ENCODE data around the gene RNF222. TPM values are rescaled to one million over a fixed set of nuclear protein-coding genes. Genes with fewer than 3 reads are reported as not detected.
"Not testable (repeated sequence)": the region's sequence is repeated elsewhere in the genome, so short reads cannot be mapped to it uniquely, and the experiment has no call there.

Gene RNF222
- total RNA-seq, 4 donors from 2014 or later, result not detected

DNA sequence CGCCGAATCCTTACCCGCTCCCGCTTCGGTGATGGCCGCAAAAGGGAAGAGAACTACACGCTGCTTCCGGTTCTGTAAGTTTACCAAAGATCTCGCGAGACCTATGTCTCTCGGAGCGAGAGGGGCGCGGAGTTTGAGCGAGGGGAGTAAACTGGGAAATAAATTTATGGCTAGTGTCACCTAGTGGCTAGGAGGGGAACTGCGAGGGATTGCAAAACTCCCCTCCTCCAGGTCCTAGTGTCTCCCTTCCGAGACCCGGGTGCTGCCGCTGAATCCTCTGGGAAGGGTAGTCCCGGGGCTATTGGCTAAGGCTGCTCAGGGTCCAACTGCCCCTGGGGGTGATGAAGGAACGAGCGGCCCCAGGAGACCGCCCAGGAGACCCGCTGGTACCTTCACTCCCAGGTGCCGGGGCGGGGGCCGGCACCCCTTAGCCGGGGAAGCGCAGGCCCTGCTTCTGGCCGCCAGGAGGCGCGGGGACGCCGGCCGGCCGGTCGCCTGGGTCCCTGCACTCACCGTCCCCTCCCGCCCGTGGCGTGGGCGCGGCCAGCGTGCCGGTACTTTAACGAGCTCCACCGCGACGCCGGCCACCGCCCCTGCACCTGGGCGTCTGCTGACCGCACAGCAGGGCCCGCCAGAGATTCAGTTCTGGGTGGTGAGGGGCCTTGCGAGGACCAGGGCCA is 14.3 kb downstream of the RNF222 start, which contains the start of gene RPL26:
TSS of gene RPL26 (minus strand) at position 51 of the 680 bp plus-strand sequence. CDS start 883 bp downstream, outside the sequence.
- peaks cover 21 to 28% of the 10 kb centered on the region in 2 donors for H3K36me3 ChIP-seq
- H3K4me3 ChIP-seq (replicated peaks in 1 of 3), result peak within 1 kb of the TSS; percentile 24 to 88 (median 60)
- 0 to 1% methylated on average over 20 of the region's 55 CpGs for WGBS, 2 donors
- intact Hi-C loops (cut with DNase I), result no loop called here
- H3K27ac ChIP-seq, result peak within 1 kb of the TSS; percentile 65 to 87 (median 78)
- H3K4me1 ChIP-seq, result peaks cover 20 to 25% of the 10 kb centered on the region in 2 donors
- TF ChIP-seq POLR2A (IDR thresholded peaks at IDR 0.05), result peak in 1 of 2 donors; percentile 74
- TF ChIP-seq, protein P1, sequence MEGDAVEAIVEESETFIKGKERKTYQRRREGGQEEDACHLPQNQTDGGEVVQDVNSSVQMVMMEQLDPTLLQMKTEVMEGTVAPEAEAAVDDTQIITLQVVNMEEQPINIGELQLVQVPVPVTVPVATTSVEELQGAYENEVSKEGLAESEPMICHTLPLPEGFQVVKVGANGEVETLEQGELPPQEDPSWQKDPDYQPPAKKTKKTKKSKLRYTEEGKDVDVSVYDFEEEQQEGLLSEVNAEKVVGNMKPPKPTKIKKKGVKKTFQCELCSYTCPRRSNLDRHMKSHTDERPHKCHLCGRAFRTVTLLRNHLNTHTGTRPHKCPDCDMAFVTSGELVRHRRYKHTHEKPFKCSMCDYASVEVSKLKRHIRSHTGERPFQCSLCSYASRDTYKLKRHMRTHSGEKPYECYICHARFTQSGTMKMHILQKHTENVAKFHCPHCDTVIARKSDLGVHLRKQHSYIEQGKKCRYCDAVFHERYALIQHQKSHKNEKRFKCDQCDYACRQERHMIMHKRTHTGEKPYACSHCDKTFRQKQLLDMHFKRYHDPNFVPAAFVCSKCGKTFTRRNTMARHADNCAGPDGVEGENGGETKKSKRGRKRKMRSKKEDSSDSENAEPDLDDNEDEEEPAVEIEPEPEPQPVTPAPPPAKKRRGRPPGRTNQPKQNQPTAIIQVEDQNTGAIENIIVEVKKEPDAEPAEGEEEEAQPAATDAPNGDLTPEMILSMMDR (IDR thresholded peaks at IDR 0.05), result peak; percentile 94 to 100 (median 98)
- DNase-seq, result peak; percentile 97 to 98
- no peaks in the 10 kb centered on the region for H3K9me3 ChIP-seq
- H3K27me3 ChIP-seq, result no peaks in the 10 kb centered on the region

GRCh38 chr17:8382880-8383142 is 14.8 kb downstream of the RNF222 start:
- H3K27ac ChIP-seq, result peak overlapping the region in 2 of 3 donors; percentile 63 to 87
- no peaks in the 10 kb centered on the region for H3K27me3 ChIP-seq
- no peaks in the 10 kb centered on the region for H3K9me3 ChIP-seq
- intact Hi-C loops (cut with DNase I), result no loop called here
- DNase-seq, result no peak
- WGBS, 2 donors, result 0 to 3% methylated on average over 15 of the region's 15 CpGs
- peaks cover 20 to 25% of the 10 kb centered on the region in 2 donors for H3K4me1 ChIP-seq
- TF ChIP-seq, protein P1 (IDR thresholded peaks at IDR 0.05), result no peak
- TF ChIP-seq POLR2A (IDR thresholded peaks at IDR 0.05), result no peak
- H3K36me3 ChIP-seq, result peaks cover 26 to 33% of the 10 kb centered on the region in 2 donors
- H3K4me3 ChIP-seq (replicated peaks in 1 of 3), result peak overlapping the region; percentile 11 to 60 (median 27)

DNA sequence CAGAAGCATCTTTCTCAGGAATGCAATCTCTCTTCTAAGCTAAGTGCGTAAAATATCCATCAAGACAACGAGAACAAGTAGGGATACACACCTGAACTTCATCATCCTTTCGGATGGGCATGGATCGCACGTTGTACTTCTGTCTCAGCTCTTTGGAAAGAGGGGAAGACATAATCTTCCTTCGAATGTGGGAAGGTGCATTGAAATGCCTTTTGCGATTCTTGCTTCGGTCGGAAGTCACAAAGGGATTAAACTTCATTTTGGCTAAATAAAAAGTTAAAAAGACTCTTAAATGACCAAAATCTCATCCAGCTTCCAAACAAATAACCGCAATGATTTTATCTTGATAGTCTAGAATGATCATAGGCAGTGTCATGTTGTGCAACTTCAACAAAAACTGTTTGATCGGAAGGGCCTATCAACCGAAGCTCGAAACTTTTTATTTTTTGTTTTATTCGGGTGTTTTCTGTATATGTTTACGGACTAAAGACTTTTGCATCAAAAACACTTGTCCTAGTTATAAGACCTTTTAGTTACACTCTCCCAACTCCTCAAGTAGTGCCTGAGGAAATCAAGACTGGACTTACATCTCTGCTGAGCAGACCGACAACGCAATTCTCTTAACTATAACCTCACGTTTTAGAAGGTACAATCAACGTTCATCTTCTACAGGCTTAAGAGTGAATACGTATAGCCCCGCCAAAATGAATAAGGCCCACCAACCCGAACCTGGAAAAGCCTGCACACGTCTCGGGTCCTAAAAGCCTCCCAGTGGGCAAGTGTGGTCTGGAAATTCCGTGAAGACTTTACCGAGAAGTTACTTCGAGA is 15.4 kb downstream of the RNF222 start:
- intact Hi-C loops (cut with DNase I), result no loop called here
- H3K4me3 ChIP-seq (replicated peaks in 1 of 3), result peak overlapping the region; percentile 11 to 60 (median 27)
- H3K27ac ChIP-seq, result peak overlapping the region in 2 of 3 donors; percentile 63 to 87
- peaks cover 29 to 38% of the 10 kb centered on the region in 2 donors for H3K36me3 ChIP-seq
- no peaks in the 10 kb centered on the region for H3K9me3 ChIP-seq
- WGBS, 2 donors, result 17% methylated on average over 27 of the region's 27 CpGs
- TF ChIP-seq POLR2A (IDR thresholded peaks at IDR 0.05), result no peak
- no peak for DNase-seq
- H3K4me1 ChIP-seq, result peaks cover 20 to 25% of the 10 kb centered on the region in 2 donors
- no peaks in the 10 kb centered on the region for H3K27me3 ChIP-seq

DNA sequence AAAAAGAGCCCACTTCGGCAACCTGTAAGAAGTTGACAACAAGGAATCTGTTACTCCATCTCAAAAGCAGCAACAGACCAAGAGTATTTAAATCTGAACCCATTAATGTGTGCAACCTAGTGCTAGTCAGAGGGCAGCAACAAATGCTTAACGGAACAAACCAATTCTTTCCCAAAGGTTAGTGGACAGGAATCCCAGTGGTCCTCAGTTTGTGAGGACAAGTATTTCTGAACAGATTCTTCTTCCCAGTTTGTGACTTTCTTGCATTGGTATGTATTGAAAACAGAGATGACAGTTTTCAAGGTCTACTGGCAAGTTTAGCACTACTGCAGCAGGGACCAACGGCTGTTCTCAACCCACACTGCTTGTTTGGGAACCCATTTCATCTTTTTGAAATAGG is 17.6 kb downstream of the RNF222 start:
- intact Hi-C loops (cut with DNase I), result no loop called here
- H3K4me3 ChIP-seq (replicated peaks in 1 of 3), result no peak overlapping the region
- WGBS, 2 donors, result 77 to 79% methylated on average over 3 of the region's 3 CpGs
- no peaks in the 10 kb centered on the region for H3K27me3 ChIP-seq
- peaks cover 29 to 41% of the 10 kb centered on the region in 2 donors for H3K4me1 ChIP-seq
- no peaks in the 10 kb centered on the region for H3K9me3 ChIP-seq
- DNase-seq, result no peak
- H3K36me3 ChIP-seq, result peaks cover 32 to 41% of the 10 kb centered on the region in 2 donors
- TF ChIP-seq POLR2A (IDR thresholded peaks at IDR 0.05), result no peak
- TF ChIP-seq, protein P1 (IDR thresholded peaks at IDR 0.05), result no peak
- no peak overlapping the region for H3K27ac ChIP-seq

DNA sequence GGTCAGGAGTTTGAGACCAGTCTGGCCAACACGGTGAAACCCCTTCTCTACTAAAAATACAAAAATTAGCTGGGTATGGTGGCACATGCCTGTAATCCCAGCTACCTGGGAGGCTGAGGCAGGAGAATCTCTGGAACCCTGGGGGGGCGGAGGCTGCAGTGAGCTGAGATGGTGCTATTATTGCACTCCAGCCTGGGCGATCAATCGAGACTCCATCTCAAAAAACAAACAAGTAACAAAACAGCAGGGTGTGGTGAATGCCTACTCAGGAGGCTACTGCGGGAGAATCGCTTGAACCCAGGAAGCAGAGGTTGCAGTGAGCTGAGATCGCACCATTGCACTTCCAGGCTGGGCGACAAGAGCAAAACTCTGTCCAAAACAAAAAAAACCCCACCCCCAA is 19.5 kb downstream of the RNF222 start:
- H3K4me3 ChIP-seq (replicated peaks in 1 of 3); H3K27me3 ChIP-seq; intact Hi-C loops (cut with DNase I); H3K9me3 ChIP-seq; H3K27ac ChIP-seq; DNase-seq: not testable (repeated sequence)
- Histone ChIP-seq H3K36me3 (peaks cover 32 to 41% of the 10 kb centered on the region in 2 donors), H3K4me1 (peaks cover 25 to 35% of the 10 kb centered on the region in 2 donors)
- 89 to 90% methylated on average over 8 of the region's 8 CpGs for WGBS, 2 donors

DNA sequence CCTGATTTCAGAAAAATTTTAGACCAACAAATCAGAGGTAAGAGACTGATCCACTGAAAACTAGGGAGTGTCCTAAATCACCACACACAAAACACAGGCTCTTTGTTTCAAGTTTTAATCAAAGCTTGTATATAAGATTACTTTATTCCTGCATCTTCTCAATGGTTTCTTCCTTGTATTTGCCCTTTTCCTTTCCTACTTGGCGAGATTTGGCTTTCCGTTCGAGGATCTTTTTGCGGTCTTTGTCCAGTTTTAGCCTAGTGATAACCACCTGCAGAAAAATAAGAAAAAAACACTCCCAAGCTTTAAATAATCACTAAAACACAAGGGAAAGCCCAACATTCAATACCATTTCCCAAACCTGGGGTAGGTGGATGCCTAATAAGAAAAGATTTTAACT is 20.2 kb downstream of the RNF222 start:
- no peak for DNase-seq
- Histone ChIP-seq H3K27me3 (no peaks in the 10 kb centered on the region), H3K4me1 (peaks cover 23 to 35% of the 10 kb centered on the region in 2 donors), H3K4me3 (replicated peaks in 1 of 3) (no peak overlapping the region), H3K9me3 (no peaks in the 10 kb centered on the region), H3K27ac (no peak overlapping the region), H3K36me3 (peaks cover 32 to 41% of the 10 kb centered on the region in 2 donors)
- intact Hi-C loops (cut with DNase I), result no loop called here
- WGBS, 2 donors, result 88 to 93% methylated on average over 4 of the region's 4 CpGs
- TF ChIP-seq, protein P1 (IDR thresholded peaks at IDR 0.05), result no peak
- TF ChIP-seq POLR2A (IDR thresholded peaks at IDR 0.05), result no peak
